T-helper 1 cell treated with Interleukin-12 subunit alpha and Interleukin-12 subunit beta and Interleukin-4 antibody, amounts not matched to agents 30 ng/mL and 1 ng/mL, for 36 hours (primary cell): ENCODE results near the gene TERC. TPM values are rescaled to one million over a fixed set of nuclear protein-coding genes. Genes with fewer than 3 reads are reported as not detected.

Experiments used
- intact Hi-C: fragments of 100-400 bp; cut with micrococcal nuclease; formaldehyde crosslinking; loops from one replicate; pipeline ENCODE4 v1.15.1; 2024
- total RNA-seq: library from RNA; stranded (reverse); gene quantifications from 2 replicates; pipeline ENCODE4 v1.2.3, GENCODE V29; 2022

The TERC gene
- 3.1 and 6.2 TPM in 2 replicates for total RNA-seq

DNA sequence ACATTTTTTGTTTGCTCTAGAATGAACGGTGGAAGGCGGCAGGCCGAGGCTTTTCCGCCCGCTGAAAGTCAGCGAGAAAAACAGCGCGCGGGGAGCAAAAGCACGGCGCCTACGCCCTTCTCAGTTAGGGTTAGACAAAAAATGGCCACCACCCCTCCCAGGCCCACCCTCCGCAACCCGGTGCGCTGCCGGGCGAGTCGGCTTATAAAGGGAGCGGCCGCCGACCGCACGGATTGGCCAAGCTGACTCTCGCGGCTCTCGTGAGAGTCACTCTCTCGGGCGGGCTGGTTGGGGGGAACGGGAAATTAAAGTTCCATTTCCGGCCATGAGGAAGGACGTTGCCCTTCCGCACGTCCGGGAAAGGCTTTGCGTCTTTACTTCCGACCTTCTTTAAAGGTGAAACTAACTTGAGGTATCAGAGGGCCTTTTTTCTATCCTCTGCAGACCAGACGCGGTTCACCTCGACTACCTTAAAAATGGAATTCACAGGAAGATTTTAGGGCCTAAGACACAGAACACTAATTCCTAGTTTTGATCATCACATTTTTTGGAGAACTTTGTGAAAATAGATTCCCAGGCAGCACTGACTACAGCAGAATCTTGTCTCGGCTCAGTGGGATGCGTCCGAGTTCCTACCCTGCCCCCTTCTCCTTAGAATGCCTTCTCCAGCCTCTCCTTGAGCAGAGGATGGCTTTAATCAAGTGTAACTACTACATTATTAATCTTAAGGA lies at the start of gene TERC:
Gene TERC (minus strand): TSS at position 179 of the 731 bp plus-strand sequence.
- intact Hi-C loops: loop anchor here (1.0 to 10.0 kb wide), 10 partner anchors 8 to 1490 kb away; partner anchors contain the start of genes MECOM, MYNN, PHC3 and PRKCI

DNA sequence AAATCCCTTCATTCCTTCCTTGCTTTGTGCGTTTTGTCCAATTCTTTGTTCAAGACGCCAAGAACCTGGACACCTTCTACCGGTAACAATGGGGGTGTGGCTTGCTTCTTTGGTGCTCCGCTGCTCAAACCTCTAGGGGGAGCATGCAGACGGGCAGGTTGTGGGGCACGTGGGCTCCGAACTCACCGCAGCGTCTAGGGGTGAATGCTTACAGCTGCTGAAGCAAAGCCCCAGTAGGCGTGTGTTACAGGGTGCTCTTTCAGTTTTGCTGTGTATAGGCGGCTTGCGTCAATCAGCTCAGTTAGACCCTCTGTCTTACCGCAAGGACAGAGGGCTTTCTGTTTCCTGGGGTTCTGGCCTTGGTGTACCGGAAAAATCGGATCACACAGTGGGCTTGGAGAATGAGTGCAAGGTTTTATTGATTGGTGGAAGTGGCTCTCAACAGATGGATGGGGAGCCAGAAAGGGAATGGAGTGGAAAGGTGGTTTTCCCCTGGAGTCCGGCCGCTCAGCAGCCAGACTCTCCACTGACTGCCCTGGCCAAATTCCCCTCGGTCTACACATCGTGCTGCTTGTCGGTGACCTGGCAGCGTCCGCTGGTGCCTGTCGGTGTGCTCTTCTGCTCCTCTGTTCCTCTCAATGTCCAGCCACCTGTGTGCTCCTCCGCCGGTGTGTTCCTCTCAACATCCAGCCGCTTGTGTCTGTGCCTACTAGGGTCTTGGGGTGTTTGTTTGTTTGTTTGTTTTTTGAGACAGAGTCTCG lies 49.1 kb upstream of the TERC start:
- intact Hi-C loops: loop anchor here (1.0 to 2.0 kb wide), 12 partner anchors 41 to 1095 kb away; partner anchors contain the start of genes EIF5A2, GPR160, MECOM and MYNN

DNA sequence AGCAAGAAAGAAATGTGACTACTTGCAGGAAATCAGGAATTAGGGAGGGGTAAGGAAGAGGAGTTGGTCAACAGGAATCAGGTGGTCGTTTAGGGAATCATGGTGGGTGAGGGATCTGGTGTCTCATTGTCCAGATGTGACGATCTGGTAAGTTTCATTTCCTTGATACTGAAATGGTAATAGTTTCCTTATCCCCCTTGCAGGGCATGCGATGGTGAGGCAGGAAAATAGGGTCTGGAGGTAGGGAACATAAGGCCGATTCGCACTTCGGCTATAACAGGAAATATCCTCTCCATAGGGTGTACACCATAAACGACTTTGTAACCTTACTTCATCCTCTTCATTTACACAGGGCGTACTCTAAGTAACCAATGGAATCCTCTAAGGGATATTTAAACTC lies 48.4 kb upstream of the TERC start:
- intact Hi-C loops: loop anchor here (1.0 to 2.0 kb wide), 12 partner anchors 40 to 1096 kb away; partner anchors contain the start of genes EIF5A2, GPR160, MECOM and MYNN

DNA sequence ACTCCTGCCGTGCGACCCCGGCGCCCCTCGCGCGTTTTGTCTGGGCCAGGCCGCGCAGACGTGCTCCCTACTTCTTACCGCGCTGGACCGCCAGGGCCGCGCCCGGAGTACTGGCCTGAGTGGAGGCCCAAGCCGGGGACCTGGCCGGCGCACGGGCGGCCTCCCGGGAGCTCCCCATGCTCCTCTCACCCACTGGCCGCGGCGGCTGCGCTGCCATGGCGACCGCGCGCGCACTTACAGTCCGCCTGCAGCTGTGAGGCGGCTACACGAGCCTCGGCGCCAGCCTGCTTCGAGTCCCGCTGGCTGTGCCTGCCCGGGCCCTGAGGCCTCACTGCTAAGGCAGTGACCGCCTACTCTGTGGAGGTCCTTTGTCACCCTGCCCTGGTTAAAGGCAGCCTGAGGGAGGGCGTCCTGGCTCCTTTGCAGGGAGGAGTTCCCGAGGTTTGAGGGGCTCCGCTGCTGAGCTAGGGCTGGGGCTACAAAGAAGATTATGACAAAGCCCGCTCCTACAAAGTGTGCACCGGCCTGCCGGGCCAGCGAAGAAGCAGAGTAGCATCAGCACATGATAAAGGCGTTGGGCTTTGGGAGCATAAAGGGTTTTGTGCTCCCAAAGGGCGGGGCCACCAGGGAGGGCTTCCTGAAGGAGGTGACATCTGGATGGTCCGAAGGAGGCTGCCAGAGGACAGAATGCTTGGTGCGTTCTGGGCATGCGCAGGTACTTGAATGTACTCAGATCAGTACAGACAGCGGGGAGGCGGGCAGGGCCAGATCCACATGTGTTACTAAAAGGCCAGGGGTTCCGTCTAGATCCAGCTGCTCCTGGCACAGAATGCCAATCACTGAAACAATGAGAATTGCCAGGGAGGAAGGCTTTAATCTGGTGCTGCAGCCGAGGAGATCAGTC lies 47.7 kb upstream of the TERC start, which contains the start of the genes LRRC34 and LRRIQ4:
Gene LRRC34 (minus strand): TSS at position 573 of the 904 bp plus-strand sequence. CDS start 356 bp downstream, at position 217.
Gene LRRIQ4 (plus strand): TSS at position 539 of the 904 bp plus-strand sequence. CDS start 9,052 bp downstream, outside the sequence.
- intact Hi-C loops: loop anchor here (1.0 to 2.0 kb wide), 12 partner anchors 39 to 1096 kb away; partner anchors contain the start of genes EIF5A2, GPR160, MECOM and MYNN

DNA sequence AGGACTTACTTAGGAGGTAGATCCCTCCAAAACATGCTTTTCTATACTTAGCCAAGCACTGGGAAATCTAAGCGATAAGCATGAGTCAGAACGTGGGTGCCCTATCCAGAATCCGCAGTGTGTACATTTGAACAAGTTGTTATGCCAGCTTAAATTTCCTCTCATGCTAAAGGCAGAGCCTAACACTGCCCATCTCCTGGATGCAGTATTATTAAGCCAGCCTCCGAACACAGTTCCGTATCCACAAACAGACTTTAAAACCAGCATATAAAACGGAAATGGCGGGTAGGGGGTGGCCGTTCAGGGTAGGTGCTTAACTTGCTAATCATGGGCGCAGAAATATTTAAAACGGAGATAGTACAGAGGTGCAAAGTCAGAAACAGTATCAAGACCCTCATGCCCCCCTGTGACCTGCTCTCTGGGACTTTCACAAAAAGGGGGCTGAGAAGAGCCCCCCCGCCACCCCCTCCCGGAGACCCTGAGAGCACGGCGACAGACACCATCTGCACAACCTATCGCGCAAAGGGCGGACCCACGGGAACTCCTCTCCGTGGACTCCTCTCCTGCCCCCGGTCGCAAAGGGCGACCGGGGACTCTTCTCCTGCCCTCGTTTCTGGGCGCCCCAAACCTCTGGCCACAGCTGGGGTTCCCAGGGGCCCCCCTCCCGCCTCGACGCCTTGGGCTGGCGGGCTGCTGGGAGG lies 46.9 kb upstream of the TERC start:
- intact Hi-C loops: loop anchor here (2.0 kb wide), 5 partner anchors 149 to 1097 kb away; partner anchors contain the start of genes EIF5A2, GPR160, MECOM and PHC3

DNA sequence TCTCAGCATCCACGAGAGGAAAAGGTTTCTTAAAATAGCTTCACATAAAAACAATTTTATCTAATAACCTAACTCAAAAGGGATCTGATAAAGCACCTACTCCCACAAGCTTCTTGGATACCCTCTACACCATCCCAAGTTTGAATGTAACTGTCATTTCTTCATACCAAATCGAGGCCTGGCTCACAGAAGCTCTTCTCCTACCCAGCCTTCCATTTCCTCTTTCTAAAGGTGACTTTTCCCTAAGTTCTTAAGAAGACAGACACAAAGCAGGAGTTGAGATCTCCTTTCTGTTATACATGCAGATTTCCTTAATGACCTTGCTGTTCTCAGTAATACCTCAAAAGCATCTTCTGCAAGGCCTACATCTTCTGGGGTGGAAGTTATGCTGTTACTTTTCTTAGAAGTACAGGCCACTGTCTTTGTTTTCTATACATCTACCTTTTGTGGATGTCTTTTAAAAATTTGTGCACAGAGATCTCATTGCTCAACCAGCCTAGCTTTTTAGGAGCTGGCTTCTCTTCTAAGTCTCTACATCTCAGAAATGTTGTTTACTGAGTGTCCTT lies 44.5 kb upstream of the TERC start:
- intact Hi-C loops: no loop called here

DNA sequence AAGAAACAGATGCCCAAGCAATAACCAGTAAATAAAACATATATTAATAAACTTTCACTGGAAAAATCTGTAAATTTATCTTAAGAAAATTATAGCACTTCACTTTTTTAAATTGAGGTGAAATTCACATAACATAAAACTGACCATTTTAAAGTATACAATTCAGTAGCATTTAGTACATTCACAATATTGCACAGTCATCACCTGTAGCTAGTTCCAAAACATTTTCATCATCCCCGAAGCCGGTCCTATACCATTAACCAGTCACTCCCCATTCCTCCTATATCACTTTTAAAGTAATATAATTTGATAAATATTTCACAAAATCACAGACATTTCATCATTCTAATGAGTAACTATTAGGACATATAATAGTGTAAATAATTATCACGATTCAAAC lies 39.8 kb upstream of the TERC start:
- intact Hi-C loops: no loop called here

DNA sequence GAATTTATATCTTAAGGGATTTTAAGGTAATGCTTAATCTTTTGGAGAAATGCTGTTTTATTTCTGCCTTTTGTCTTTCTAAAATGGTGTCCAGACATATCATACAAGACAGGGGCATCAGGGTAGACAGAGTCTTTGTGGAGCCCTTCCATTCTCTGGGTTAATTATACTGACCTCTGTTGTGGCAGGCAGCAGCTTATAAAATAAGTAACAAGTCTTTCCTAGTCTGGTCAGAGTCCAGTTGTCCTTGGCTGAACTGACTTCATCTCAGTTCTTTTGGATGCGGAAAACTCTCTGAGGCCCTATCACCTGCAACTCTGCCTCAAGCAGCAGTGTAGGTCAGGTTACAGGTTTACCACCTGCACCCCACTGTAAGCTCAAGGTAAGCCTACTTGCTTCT lies 27.5 kb upstream of the TERC start:
- intact Hi-C loops: no loop called here

DNA sequence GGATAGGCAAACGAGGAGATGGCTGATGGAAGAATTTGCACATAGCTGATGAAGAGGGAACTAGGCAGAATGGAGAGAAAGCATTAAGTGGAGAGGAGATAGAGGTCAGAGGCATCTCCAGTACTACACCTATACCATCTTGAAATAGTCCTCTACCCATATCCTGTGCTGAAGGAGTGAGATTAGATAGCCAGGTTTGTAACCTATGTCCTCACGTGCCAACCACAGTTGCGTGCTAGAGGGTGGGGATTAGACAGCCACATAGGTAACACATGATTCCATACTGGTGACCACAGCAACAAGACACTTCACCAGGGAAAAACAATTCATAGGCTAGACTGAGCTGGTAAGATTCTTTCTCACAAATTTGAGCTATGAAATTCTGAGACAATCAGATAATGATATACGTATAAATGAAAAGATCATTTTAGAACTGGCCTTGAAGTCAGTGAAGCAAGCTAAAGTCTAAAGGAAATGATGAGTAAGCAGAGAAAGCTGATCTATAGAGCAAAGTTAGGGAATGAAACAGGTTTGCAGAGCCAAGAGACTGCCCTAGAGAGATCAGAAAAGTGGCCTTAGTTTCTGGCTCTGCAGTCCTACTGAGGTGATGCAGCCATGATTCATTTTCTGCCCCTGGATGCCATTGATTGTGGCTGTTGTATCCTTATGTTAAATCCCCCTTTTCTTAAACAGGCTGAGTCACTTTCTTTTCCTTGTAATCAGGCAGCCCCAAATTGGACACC lies 26.0 kb upstream of the TERC start:
- intact Hi-C loops: no loop called here

DNA sequence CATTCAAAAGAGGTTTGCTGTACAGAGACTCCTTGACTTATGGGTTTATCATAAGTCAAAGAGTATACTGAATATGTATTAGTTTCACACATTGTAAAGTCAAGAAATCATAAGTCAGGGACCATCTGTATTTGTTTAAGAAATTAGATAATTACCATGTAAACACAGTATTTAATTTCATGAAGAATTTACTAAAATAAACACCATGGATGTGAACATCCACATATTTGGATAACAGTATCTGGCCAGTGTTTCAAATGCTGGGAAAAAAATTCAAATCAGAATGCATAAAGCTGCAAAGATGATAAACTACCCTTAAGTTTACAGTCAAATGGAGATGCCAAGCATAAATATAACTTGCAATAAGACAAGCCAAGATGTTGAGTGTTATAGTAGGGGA lies 25.4 kb upstream of the TERC start:
- intact Hi-C loops: no loop called here

DNA sequence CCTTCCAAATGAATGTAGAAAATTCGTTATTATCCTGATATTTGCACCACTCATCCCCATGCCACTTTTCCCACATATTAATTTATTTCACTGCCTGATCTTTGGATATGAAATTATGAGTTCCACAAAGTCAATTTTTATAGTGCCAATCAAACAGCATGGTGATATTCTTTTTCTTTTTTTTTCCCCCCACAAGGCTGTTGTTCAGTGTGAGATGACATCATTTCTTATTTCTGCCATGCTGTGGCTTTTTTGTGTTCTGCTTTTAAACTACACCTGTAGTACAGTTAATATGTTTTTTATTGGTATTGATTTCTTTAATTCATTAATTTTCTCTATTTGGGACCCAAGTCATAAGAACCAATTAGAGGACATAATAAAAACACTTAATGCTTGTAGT lies 22.9 kb upstream of the TERC start:
- intact Hi-C loops: no loop called here

DNA sequence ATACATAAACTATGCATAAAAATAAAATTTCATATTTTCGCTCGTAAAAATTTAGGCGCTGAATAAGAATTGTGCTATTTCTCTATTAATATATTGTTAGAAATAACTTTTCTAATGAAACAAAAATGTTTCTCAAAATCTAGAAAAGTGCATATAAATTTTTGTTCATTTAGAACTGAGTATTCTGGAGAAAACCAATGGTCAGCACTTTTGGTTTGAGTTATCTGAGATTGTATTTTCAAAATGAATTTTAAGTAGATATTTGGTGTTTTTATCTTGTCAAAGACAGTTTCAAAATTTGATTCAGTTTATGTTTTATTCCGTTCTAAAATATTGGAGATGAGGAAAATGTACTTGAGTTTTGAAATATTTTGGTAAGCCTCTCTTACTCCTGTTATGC lies 22.3 kb upstream of the TERC start:
- intact Hi-C loops: no loop called here

DNA sequence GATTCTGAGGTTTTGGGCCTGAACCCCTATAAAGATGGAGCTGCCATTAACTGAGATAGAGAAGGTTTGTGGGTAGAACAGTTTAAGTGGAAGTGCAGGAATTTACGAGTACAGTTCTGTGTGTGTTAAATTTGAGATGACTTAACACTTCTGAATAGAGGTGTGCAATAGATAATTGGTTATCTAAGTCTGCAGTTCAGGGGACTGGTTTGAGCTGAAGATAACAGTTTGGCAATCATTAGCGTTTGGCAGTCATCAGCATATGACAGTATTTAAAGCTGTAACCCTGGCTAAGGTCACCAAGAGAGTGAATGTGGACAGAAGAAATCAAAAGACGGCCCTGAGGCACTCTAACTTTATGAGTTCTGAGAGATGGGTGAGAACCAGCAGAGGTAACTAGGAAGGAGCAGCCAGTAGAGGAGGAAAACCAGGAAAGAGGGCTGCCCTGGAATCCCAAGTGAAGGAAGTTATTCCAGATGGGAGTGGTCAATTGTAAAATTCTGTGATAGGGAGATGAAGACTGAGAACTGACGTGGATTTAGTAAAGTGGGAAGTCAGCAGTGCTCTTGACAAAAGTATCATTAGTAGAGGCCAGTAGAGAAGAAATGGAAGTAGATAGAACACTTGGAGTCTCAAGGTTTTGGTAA lies 16.5 kb upstream of the TERC start:
- intact Hi-C loops: no loop called here

DNA sequence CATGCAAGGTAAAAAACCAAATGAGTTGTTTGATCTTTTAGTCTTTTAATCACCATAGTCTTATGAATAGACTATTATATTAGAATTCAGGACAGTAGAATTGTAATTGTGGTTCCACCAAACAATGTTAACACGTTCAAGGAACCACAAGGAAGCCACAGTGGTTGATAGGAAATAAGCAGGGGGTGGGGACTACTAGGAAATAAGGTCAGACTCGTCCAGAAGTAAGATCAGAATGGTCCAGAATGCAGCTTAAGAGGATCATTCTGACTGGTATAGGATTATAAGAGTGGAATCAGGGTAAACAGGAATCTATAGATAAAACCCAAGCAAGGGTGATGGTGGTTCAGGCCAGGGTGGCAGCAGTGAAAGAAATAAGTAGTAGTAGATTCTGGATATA lies 15.9 kb upstream of the TERC start:
- intact Hi-C loops: no loop called here

DNA sequence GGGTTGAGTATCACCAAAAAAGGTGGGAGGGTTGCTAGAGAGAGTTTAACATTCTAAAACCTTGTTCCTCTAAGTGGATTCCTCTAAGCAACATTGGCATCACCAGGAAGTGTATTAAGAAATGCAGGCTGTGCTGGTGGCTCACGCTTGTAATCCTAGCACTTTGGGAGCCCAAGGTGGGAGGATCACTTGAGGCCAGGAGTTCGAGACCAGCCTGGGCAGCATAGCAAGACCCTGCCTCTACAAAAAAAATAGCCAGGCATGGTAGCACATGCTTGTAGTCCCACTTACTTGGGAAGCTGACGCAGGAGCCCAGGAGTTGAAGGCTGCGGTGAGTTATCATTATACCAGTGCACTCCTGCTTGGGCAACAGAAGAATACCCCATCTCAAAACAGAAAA lies 13.0 kb upstream of the TERC start:
- intact Hi-C loops: no loop called here

DNA sequence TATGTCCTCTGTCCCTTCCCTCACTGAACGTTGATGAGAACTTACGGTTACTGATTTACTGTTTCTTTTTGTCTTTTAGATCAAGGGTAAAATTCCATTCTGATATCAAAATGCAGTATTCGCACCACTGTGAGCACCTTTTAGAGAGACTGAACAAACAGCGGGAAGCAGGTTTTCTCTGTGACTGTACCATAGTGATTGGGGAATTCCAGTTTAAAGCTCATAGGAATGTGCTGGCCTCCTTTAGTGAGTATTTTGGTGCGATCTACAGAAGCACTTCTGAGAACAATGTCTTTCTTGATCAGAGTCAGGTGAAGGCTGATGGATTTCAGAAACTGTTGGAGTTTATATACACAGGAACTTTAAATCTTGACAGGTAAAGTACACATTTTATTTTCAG lies 9.3 kb upstream of the TERC start:
- intact Hi-C loops: loop anchor here (5.0 kb wide), 1 partner anchor 1688 kb away; the partner anchor contains the start of gene TNIK

DNA sequence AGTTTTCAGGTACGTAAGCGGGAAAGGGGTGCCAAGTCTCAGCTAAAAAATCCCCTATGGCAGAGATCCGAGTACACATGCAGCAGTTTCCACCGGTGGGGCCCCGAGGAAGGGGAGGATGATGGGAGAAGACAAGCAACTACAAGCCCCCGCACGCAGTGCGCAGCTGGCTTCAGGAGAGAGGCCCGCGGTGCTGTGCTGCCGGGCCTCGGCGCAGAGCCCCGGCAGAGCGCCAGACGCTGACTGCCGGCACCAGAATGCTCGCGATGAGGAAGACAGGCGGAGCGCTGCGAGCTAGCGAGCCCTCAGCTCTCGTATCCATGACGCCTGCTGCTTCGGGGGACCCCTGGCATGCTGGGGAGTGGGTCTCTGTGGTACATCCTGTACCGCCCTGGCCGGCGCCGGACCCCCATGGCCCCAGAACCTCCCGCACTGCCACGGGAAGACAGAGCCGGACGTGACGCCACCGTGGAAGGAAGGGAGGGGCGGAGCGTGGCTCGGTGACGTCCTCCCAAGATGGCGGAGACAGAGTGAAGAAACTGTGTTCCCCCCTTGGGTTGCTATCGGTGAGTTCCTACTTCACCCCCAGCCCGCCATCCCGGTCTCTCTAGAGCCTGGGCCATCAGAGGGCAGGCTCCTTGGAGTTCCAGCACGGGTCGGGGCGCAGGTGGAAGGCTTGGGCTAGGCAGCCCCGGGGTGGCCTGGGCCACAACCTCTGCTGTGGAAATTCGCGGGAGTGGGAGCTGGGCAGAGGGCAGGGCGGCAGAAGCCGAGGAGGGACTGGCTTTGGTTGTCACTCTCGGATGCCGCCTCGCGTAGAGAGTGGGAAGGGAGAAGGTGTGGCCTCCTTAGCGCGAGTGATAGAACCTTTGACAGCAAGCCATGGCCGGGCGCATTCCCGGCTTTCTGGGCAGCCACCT lies 8.3 kb upstream of the TERC start, which contains the start of gene MYNN:
Gene MYNN (plus strand): TSS at position 500 of the 920 bp plus-strand sequence. CDS start 900 bp downstream, outside the sequence.
- intact Hi-C loops: loop anchor here (1.0 to 5.0 kb wide), 9 partner anchors 8 to 1689 kb away; partner anchors contain the start of genes EIF5A2, PHC3, PRKCI and RPL22L1
